K562 (cell line): ENCODE measurements around the gene PCK2. TPM values are rescaled to one million over a fixed set of nuclear protein-coding genes. Genes with fewer than 3 reads are reported as not detected.

Experiments used
- CCNT2 ChIP-seq: IDR thresholded peaks from 2 replicates; pipeline ENCODE4 v1.6.1; 2011; ENCODE audit warnings: borderline replicate concordance, low read depth, mild to moderate bottlenecking, moderate library complexity, mixed read lengths, low read length; ENCODE audit not compliant: insufficient read length; ENCODE audit errors: extremely low read depth
- CREM ChIP-seq: IDR thresholded peaks from 2 replicates; pipeline ENCODE4 v1.6.1; 2014; ENCODE audit warnings: antibody characterized with exemption, low read depth
- ETV5 ChIP-seq: sonication (generic); formaldehyde crosslinking; IDR thresholded peaks from 2 replicates; pipeline ENCODE4 v1.4.0; 2020; ENCODE audit warnings: low read depth, mild to moderate bottlenecking, missing genetic modification reagents
- JUNB ChIP-seq: fragments of 450-650 bp; formaldehyde crosslinking; conservative IDR thresholded peaks from 2 replicates; pipeline ENCODE4 v1.4.0; 2020; ENCODE audit warnings: mild to moderate bottlenecking
- RBM22 ChIP-seq: fragments of 200-400 bp; formaldehyde crosslinking; IDR thresholded peaks from 2 replicates; pipeline ENCODE4 v1.6.1; 2018; ENCODE audit warnings: low read length, low read depth; ENCODE audit not compliant: poor library complexity, severe bottlenecking
- SPI1 ChIP-seq: IDR thresholded peaks from 2 replicates; pipeline ENCODE4 v1.6.1; 2011; ENCODE audit warnings: low read depth, low read length, control low read depth, borderline replicate concordance
- TOE1 ChIP-seq, 2 experiments: fragments of 450-650 bp in 1 of 2; sonication (generic) in 1 of 2; formaldehyde crosslinking in 1 of 2; IDR thresholded peaks; 2 replicates each; pipeline versions ENCODE4 v1.7.1 to v1.8.0; 2016 to 2022; ENCODE audit warnings: borderline replicate concordance in 2 of 2, mild to moderate bottlenecking in 2 of 2, antibody characterized with exemption in 1 of 2, inconsistent platforms in 1 of 2, low read depth in 1 of 2, missing genetic modification reagents in 1 of 2, moderate library complexity in 1 of 2
- ZBTB1 ChIP-seq: sonication (generic); formaldehyde crosslinking; IDR thresholded peaks from 2 replicates; pipeline ENCODE4 v1.8.1; 2023; ENCODE audit warnings: missing genetic modification reagents, low read depth, mild to moderate bottlenecking, borderline replicate concordance
- polyA plus RNA-seq, 8 experiments: library from polyadenylated mRNA; depleted of rRNA in 4 of 8; stranded (reverse) in 5 of 8; unstranded in 3 of 8; fragments of >200 nt; fragmentation: Nextera tagmentation in 2 of 8; fragmentation: Illumina TruSeq in 1 of 8; extraction: Ambion mirVana in 2 of 8; extraction: Trizol in 1 of 8; gene quantifications; 2 replicates each; pipeline versions ENCODE4 v1.2.1 to v1.2.3, GENCODE V29; 2011 to 2014; ENCODE audit warnings: inconsistent platforms in 1 of 8, missing spikeins in 1 of 8
- total RNA-seq, 7 experiments: library from RNA; depleted of rRNA in 6 of 7; stranded (reverse); fragments of >200 nt in 6 of 7; fragmentation: Illumina TruSeq in 2 of 7; extraction: Trizol in 2 of 7; gene quantifications; 2 replicates each; pipeline versions ENCODE4 v1.2.1 to v1.2.3, GENCODE V29; 2011 to 2021; ENCODE audit warnings: low replicate concordance in 1 of 7
- TF ChIP-seq, protein P1 (sequence below): fragments of 250-450 bp; sonication (Bioruptor Pico); IDR thresholded peaks from 2 replicates; pipeline ENCODE4 v1.5.0; 2021; ENCODE audit warnings: mild to moderate bottlenecking, borderline replicate concordance
- TF ChIP-seq, protein P2 (sequence below), 3 experiments: fragments of 200-800 bp in 1 of 3; fragments of 250-450 bp in 1 of 3; fragments of 450-650 bp in 1 of 3; sonication (Bioruptor Pico) in 1 of 3; sonication (Bioruptor generic) in 1 of 3; formaldehyde crosslinking in 1 of 3; IDR thresholded peaks; 2 replicates each; pipeline versions ENCODE4 v1.6.1 to v1.8.0; 2016 to 2022; ENCODE audit warnings: mild to moderate bottlenecking in 2 of 3, missing genetic modification characterization in 2 of 3, missing compliant biosample characterization in 1 of 3, moderate library complexity in 1 of 3
- TF ChIP-seq, protein P3 (sequence below): fragments of 450-650 bp; IDR thresholded peaks from 2 replicates; pipeline ENCODE4 v1.7.0; 2016; ENCODE audit warnings: borderline replicate concordance

Gene PCK2
- total and polyA plus RNA-seq, 9 of the 15 experiments (the other 6 are each of a cell fraction or from before 2014, with no cell fraction given), result 3.3 to 60.9 (median 30.4) TPM

DNA sequence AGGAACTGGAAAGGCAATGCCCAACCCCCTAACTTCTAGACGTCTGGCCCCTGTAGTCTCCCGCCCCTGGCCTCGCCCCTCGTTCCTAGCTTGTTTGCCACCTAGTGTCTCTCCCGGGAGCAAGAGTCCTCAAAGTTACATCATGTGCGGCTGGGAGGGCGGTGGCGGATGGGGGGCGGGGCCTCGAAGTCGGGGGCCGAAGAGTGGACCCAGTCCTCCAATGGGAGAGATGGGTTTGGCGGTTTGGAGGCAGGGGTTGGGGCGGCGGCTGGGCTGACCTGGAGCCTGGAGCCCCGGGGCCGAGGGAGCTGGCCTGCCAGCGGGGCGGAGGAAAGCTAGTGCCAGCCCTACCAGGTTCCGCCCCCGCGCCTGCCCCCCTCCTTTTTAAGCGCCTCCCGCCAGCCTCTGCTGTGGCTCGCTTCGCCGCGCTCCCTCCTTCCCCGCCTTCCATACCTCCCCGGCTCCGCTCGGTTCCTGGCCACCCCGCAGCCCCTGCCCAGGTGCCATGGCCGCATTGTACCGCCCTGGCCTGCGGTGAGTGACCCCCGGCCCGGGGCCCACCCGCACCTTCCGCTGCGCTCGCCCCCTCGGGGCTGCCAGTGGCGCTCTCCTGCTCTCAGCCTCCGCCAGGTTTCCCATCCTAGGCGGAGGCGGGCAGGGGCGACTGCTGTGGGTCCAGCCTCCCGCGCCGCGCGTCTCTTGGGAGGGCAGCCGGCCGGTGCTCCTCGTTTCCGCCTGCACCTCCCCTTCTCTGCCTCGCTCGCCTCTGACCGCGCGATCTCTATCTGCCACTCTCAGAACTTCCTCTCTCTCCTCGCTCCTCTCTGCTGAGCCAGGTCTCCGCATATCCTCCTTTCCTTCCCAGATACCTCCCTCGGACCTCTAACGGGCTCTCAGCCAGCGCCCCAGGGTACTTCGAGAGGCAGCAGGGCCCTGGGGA is at the start of gene PCK2 (continued):
- TF ChIP-seq, protein P1, sequence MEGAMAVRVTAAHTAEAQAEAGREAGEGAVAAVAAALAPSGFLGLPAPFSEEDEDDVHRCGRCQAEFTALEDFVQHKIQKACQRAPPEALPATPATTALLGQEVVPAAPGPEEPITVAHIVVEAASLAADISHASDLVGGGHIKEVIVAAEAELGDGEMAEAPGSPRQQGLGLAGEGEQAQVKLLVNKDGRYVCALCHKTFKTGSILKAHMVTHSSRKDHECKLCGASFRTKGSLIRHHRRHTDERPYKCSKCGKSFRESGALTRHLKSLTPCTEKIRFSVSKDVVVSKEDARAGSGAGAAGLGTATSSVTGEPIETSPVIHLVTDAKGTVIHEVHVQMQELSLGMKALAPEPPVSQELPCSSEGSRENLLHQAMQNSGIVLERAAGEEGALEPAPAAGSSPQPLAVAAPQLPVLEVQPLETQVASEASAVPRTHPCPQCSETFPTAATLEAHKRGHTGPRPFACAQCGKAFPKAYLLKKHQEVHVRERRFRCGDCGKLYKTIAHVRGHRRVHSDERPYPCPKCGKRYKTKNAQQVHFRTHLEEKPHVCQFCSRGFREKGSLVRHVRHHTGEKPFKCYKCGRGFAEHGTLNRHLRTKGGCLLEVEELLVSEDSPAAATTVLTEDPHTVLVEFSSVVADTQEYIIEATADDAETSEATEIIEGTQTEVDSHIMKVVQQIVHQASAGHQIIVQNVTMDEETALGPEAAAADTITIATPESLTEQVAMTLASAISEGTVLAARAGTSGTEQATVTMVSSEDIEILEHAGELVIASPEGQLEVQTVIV (CRISPR knock-in tag), result no peak
- no peak for TF ChIP-seq RBM22
- no peak for TF ChIP-seq JUNB (CRISPR knock-in tag)
- peak; percentile 53 for TF ChIP-seq CCNT2
- TF ChIP-seq ZBTB1 (CRISPR knock-in tag), result no peak; the same call in 1 of the 2 replicates
- peak; percentile 90 for TF ChIP-seq SPI1
- TF ChIP-seq, protein P2, sequence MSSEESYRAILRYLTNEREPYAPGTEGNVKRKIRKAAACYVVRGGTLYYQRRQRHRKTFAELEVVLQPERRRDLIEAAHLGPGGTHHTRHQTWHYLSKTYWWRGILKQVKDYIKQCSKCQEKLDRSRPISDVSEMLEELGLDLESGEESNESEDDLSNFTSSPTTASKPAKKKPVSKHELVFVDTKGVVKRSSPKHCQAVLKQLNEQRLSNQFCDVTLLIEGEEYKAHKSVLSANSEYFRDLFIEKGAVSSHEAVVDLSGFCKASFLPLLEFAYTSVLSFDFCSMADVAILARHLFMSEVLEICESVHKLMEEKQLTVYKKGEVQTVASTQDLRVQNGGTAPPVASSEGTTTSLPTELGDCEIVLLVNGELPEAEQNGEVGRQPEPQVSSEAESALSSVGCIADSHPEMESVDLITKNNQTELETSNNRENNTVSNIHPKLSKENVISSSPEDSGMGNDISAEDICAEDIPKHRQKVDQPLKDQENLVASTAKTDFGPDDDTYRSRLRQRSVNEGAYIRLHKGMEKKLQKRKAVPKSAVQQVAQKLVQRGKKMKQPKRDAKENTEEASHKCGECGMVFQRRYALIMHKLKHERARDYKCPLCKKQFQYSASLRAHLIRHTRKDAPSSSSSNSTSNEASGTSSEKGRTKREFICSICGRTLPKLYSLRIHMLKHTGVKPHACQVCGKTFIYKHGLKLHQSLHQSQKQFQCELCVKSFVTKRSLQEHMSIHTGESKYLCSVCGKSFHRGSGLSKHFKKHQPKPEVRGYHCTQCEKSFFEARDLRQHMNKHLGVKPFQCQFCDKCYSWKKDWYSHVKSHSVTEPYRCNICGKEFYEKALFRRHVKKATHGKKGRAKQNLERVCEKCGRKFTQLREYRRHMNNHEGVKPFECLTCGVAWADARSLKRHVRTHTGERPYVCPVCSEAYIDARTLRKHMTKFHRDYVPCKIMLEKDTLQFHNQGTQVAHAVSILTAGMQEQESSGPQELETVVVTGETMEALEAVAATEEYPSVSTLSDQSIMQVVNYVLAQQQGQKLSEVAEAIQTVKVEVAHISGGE (CRISPR knock-in tag; IDR thresholded peaks at IDR 0.05), result no peak
- TF ChIP-seq CREM, result peak; percentile 36; the same call in 1 of the 2 replicates
- TF ChIP-seq ETV5 (CRISPR knock-in tag), result no peak
- TF ChIP-seq, protein P3, sequence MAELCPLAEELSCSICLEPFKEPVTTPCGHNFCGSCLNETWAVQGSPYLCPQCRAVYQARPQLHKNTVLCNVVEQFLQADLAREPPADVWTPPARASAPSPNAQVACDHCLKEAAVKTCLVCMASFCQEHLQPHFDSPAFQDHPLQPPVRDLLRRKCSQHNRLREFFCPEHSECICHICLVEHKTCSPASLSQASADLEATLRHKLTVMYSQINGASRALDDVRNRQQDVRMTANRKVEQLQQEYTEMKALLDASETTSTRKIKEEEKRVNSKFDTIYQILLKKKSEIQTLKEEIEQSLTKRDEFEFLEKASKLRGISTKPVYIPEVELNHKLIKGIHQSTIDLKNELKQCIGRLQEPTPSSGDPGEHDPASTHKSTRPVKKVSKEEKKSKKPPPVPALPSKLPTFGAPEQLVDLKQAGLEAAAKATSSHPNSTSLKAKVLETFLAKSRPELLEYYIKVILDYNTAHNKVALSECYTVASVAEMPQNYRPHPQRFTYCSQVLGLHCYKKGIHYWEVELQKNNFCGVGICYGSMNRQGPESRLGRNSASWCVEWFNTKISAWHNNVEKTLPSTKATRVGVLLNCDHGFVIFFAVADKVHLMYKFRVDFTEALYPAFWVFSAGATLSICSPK, result no peak
- TF ChIP-seq TOE1 (IDR thresholded peaks at IDR 0.05; ENCODE audit: borderline replicate concordance), result peak; percentile 20; the same call in 1 of the 2 replicates
- TF ChIP-seq TOE1 (CRISPR knock-in tag; IDR thresholded peaks at IDR 0.05; ENCODE audit: borderline replicate concordance, low read depth), result no peak
